Astrocyte of the spinal cord (primary cell): ENCODE results near the gene STK35.

ENCODE experiments used
- DNase-seq: peaks from one replicate; pipeline ENCODE4 v3.0.0; 2011; ENCODE audit warnings: low read depth, low spot score
- H3K4me3 ChIP-seq: 2 replicates; pipeline ENCODE4 v1.5.1; 2011; ENCODE audit warnings: low read depth, mild to moderate bottlenecking, low read length, moderate library complexity
- CTCF ChIP-seq: IDR thresholded peaks from 2 replicates; pipeline ENCODE4 v1.5.1; 2012; ENCODE audit warnings: low read depth, mild to moderate bottlenecking, low read length, inconsistent platforms
- in situ Hi-C: cut with HindIII; loops from 2 replicates; pipeline ENCODE4 v1.10.0; 2017; ENCODE audit warnings: low sequenced_read_pairs

STK35 gene

GRCh38 chr20:2162823-2163166 lies 61.2 kb downstream of the STK35 start:
- TF ChIP-seq CTCF: no peak
- in situ Hi-C loops: no loop called here
- H3K4me3 ChIP-seq: no peak overlapping the region
- no peak for DNase-seq

- H3K4me3 ChIP-seq: no peak overlapping the region
- in situ Hi-C loops: no loop called here
- DNase-seq: no peak
- no peak for TF ChIP-seq CTCF
These were observed 61.7 kb downstream of the STK35 start for GRCh38 chr20:2163312-2163711.

- no peak overlapping the region for H3K4me3 ChIP-seq
- no peak for DNase-seq
- no peak for TF ChIP-seq CTCF
- in situ Hi-C loops: no loop called here
These were observed 62.1 kb downstream of the STK35 start for GRCh38 chr20:2163757-2164156.

- no peak overlapping the region for H3K4me3 ChIP-seq
- no peak for TF ChIP-seq CTCF
- DNase-seq: no peak
- in situ Hi-C loops: no loop called here
These were observed 62.8 kb downstream of the STK35 start for GRCh38 chr20:2164421-2164820.

- in situ Hi-C loops: no loop called here
- no peak for TF ChIP-seq CTCF
- no peak for DNase-seq
- H3K4me3 ChIP-seq: no peak overlapping the region
These were observed 63.3 kb downstream of the STK35 start for GRCh38 chr20:2164966-2165365.

GRCh38 chr20:2165871-2166270 lies 64.2 kb downstream of the STK35 start:
- TF ChIP-seq CTCF: no peak
- no peak for DNase-seq
- H3K4me3 ChIP-seq: no peak overlapping the region
- in situ Hi-C loops: no loop called here

GRCh38 chr20:2167112-2167511 lies 65.5 kb downstream of the STK35 start:
- no peak for DNase-seq
- in situ Hi-C loops: no loop called here
- H3K4me3 ChIP-seq: no peak overlapping the region
- no peak for TF ChIP-seq CTCF
